GM18861 (cell line): ENCODE data around the gene BRSK2.
"Not testable (repeated sequence)": the region's sequence is repeated elsewhere in the genome, so short reads cannot be mapped to it uniquely, and the experiment has no call there.

ENCODE experiments used
- ATAC-seq: cut with Tn5 transposase; IDR thresholded peaks from one replicate; pipeline ENCODE4 v1.9.1; 2021; ENCODE audit not compliant: unreplicated experiment

BRSK2 gene

DNA sequence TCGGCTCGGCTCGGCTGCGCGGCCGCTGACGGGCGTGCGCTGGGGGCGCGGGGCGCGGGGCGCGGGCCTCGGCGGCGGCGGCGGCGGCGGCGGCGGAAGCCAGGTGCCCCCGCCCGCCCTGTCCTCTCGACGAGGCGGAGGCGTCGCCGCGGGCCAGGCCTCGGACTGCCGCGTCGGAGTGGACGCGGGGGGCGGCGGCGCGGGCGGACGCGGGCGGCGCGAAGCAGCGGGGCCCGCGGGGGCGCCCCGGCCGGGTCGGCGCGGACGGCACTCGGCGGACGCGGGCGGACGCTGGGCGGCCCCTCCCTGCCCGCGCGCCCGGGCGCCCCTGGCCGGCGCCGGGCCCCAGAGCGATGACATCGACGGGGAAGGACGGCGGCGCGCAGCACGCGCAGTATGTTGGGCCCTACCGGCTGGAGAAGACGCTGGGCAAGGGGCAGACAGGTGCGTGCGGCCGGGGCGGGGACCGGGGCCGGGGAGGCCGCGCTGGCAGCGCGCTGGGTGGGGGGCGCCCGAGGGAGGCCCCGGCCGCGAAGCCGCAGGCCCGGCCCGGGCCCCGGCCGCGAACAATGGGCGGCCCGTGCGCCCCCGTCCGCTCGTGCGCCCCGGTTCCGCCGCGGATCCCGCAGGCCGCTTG lies at the start of gene BRSK2:
TSS of gene BRSK2 (plus strand) at position 3 of the 637 bp plus-strand sequence. CDS start at position 354, 351 bp downstream.
- no peak for ATAC-seq

DNA sequence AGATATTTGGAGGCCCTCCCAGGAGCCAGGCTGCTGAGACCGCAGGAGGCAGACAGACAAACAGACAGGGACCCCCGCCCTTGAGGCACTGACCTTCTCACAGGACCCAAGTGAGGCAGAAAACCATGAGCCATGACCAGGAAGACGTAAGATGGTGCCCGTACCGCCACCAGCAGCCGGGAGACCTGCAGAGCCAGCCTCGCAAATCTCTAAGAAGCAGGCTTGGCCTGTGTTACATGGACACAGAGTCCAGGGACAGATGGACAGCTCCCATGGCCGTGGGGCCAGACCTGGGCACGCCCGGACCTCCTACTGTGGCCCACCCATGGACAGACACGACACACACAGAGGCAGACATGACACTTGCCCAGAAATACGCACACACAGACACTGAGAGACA lies 49.6 kb upstream of the BRSK2 start:
- no peak for ATAC-seq

GRCh38 chr11:1341226-1341625 lies 48.5 kb upstream of the BRSK2 start:
- not testable (repeated sequence) for ATAC-seq

DNA sequence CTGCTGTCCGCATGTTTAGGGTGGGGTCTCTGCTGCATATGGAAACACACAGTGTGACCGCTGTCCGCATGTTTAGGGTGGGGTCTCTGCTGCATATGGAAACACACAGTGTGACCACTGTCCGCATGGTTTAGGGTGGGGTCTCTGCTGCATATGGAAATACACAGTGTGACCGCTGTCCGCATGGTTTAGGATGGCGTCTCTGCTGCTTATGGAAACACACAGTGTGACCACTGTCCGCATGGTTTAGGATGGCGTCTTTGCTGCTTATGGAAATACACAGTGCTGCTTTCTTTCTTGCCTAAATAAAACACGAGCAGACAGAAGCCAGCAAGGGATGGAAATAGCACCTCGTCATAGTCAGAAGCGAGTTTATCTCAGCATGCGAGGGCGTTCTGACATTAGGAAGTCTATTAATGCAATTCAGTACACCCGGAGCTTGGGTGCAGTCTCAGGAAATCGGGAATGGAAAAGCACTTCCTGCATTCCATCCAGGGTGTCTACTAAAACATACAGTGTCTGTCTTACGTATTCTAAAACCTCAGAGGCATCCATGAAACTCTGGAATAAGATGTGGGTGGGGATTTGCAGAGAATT lies 47.7 kb upstream of the BRSK2 start:
- ATAC-seq: no peak

DNA sequence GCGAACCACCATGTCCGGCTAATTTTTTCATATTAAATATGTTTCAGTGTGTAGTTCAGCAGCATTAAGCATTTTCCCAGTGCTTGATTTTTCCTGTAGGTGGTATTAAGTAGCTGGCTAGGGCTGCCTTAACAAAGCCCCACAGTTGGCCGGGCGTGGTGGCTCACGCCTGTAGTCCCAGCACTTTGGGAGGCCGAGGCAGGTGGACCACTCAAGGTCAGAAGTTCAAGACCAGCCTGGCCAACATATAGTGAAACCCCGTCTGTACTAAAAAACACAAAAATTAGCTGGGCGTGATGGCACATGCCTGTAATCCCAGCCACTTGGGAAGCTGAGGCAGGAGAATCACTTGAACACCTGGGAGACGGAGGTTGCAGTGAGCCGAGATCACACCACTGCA lies 46.8 kb upstream of the BRSK2 start:
- ATAC-seq: no peak

- no peak for ATAC-seq
Observed at GRCh38 chr11:1343391-1344055, 46.2 kb upstream of the BRSK2 start.

- ATAC-seq: no peak
Observed at GRCh38 chr11:1344056-1344635, 45.6 kb upstream of the BRSK2 start.

- ATAC-seq: no peak
Observed at GRCh38 chr11:1345737-1346513, 43.8 kb upstream of the BRSK2 start.

DNA sequence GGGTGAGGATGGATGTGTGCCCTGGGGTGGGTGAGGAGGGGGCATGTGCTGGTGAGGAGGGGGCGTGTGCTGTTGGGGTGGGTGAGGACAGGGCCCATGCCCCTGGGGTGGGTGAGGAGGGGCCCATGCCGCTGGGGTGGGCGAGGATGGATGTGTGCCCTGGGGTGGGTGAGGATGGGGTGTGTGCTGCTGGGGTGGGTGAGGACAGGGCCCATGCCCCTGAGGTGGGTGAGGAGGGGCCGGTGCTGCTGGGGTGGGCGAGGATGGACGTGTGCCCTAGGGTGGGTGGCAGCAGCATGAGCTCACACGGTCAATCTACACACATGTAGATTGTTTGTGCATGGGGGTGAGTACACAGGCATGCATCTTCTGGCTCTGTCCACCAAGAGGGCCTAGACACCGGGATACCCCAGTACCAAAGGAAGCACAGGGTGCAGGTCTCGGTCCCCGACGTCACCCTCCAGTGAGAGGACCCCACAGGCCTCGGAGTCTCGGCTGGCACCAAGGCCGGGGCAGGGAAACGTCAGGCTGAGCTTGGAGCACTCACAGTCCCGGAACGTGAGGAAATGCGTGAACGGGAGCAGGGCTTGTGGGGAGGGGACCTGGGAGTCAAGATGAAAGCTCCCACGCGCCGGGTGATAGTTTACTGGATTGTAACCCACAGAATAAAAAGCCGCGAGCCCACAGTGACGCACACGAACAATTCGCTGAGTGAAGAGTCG lies 42.9 kb upstream of the BRSK2 start:
- no peak for ATAC-seq

- not testable (repeated sequence) for ATAC-seq
Observed at GRCh38 chr11:1347411-1347999, 42.2 kb upstream of the BRSK2 start.

DNA sequence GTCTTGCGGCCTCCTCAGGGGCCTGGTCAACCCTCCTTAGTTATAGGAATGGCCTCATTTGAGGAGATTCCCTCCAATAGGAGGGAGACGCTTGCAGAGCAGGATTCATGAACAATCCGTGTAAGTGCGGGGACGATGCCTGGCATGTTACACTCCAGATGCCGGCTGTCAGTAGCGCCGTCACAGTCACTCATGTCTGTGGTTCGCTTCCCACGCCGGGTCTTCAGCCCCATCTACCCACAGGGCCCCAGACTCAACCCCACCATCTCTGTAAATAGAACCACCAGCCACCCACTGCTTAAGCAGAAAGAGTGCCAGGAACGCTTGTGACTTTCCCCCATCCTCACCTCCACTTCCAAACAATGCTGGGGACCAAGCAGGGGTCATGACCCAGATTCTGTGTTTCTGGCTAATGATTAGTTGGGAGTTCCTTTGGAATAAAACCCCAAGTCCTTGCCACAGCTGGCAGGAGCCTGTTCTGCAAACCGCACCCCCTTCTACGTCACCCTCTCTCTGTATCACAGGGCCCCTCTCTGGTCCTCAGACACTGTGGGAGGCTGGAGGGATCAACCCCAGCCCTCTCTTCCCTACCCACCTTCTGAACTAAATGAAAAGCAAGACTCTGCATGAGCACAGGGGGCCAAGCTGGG lies 41.5 kb upstream of the BRSK2 start:
- no peak for ATAC-seq

- no peak for ATAC-seq
Observed at GRCh38 chr11:1348796-1349326, 40.9 kb upstream of the BRSK2 start.

- ATAC-seq: no peak
Observed at GRCh38 chr11:1349327-1350041, 40.2 kb upstream of the BRSK2 start.

- no peak for ATAC-seq
Observed at GRCh38 chr11:1350086-1350725, 39.5 kb upstream of the BRSK2 start.

- ATAC-seq: no peak
Observed at GRCh38 chr11:1351278-1351937, 38.3 kb upstream of the BRSK2 start.

- ATAC-seq: no peak
Observed at GRCh38 chr11:1352696-1353382, 36.9 kb upstream of the BRSK2 start.
